NCI-H2196 treated with DMSO at 0.1 percent for 48 hours (cell line): ENCODE results near the gene RIMBP3C.
A peak's percentile ranks its signal among the peaks of the same experiment; 100 is the strongest.
"Not testable (repeated sequence)": the region's sequence is repeated elsewhere in the genome, so short reads cannot be mapped to it uniquely, and the experiment has no call there.

Experiments
- DNase-seq: peaks from one replicate; lab custom pipeline; 2025; ENCODE audit not compliant: unreplicated experiment; lab: John Stamatoyannopoulos, UW

Gene RIMBP3C

GRCh38 chr22:21573293-21573734 lies 22.1 kb upstream of the RIMBP3C start:
- DNase-seq = no peak

DNA sequence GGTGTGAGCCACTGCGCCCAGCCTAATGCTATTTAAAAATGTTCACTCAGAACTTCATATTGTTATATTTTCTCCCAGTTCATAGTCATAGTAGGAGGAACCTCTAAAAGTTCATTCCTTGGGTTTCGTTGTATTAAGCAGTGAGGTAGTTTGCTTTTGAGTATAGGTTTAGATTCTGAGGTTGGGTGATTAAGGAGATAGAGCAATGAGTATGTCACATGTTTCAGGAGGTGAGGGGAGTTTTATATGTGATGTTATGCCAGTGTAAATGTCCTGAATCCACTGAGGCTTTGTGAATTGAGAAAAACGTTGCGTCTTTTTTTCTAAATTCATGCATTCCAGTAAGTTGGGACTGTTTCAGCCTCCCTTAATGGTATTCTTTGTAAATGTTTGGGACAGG lies 20.4 kb upstream of the RIMBP3C start:
- DNase-seq = no peak

GRCh38 chr22:21570398-21570797 lies 19.1 kb upstream of the RIMBP3C start:
- DNase-seq = no peak

DNA sequence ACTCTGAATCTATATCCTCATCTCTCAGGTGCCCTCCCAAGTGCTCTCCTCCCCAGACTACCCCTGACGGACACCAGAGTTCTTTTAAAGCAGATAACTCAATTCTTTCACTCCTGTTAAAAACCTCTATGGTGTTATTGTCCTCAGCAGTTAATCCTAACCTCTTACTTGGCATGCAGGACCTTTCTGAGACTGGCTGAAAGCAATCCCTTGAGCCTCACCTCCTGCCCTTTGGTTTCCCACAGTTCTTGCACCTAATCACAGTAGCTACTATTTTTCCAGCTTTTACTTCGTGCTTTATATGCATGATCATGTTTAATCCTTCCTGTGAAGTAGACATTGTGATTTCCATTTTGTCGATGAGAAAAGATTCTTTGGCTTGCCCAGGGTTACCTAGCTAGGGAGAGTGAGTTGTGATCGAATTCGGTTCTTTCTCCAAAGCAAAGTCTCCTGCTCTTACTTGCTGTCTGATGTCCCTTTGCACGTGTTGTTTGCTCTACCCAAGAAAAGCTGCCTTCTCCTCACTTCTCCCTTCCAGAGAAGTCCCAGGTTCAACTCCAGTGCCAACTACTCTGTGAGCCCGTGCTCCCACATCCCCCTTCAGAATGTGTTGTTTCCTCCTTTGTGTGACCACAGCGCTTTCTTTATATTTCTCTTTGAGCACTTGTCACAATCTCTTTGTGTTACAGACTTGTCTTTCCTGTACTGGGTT lies 18.4 kb upstream of the RIMBP3C start:
- DNase-seq = no peak

GRCh38 chr22:21569076-21569427 lies 17.8 kb upstream of the RIMBP3C start:
- DNase-seq = not testable (repeated sequence)

GRCh38 chr22:21568347-21569075 lies 17.2 kb upstream of the RIMBP3C start:
- no peak for DNase-seq

GRCh38 chr22:21567456-21568346 lies 16.4 kb upstream of the RIMBP3C start, which contains the start of gene UBE2L3:
TSS of gene UBE2L3 (plus strand) at chr22:21567714. CDS start at chr22:21567745, 31 bp downstream.
- peak; percentile 30 for DNase-seq

- DNase-seq = no peak
Measured at GRCh38 chr22:21564411-21564810, 13.2 kb upstream of the RIMBP3C start.

- DNase-seq = no peak
Measured at GRCh38 chr22:21563912-21564311, 12.7 kb upstream of the RIMBP3C start.

GRCh38 chr22:21560657-21561056 lies 9.4 kb upstream of the RIMBP3C start:
- not testable (repeated sequence) for DNase-seq

DNA sequence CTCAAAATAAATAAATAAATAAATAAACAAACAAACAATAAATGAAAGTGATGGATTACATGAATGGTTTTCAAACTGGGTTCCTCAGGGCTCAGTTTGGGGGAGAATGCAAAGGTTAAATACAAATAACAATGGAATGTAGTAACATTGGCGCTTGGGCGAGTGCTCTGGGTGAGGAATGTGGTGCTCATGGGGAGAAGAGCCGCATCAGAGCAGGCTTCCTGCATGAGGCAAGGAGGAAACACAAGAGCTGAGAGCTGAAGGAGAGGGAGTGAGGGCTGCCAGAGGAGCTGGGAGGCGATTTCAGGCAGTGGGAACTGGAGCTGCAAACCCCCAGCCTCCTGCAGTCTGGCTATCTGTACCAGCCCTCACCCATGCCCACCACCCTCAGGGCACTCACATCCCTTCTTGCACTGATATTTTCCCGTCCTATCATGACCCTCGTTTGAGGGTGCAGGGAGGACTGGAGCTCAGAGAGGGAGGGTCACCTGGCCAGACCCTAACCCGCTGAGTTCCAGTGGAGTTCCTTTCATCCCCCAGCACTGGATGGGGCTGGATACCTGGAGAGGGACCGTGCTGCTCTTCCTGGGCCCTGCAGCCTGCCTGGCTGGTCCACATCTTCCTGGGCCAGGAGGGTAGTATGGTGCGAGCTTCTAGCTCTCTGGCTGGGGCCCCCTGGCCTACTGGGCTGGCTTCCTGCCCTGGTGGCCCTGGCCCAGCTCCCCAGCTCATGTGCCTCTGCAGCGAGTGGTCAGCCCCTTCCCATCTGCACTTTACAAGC lies 8.3 kb upstream of the RIMBP3C start:
- not testable (repeated sequence) for DNase-seq

DNA sequence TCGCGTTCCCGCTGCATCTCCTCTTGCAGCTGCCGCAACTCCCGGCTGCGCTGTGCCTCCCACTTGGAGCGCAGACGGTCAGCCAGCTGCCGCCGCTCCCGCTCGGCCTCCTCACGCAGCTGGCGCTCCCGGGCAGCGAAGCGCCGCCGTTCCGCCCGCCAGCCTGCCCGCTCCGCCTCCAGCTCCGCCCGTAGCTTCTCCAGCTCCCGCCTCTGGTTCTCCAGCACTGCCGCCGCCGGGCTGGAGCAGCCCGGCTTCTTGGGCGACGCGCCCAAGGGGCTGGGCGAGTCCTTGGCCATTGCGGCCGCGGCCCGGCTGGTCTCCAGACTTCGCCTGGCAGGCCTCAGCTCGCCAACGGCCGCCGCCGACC lies 598 bp downstream of the RIMBP3C start:
- not testable (repeated sequence) for DNase-seq

- not testable (repeated sequence) for DNase-seq
Measured at GRCh38 chr22:21550008-21550677, 1.1 kb downstream of the RIMBP3C start.

GRCh38 chr22:21549558-21549957 lies 1.7 kb downstream of the RIMBP3C start:
- DNase-seq = not testable (repeated sequence)

- not testable (repeated sequence) for DNase-seq
Measured at GRCh38 chr22:21544432-21545322, 6.6 kb downstream of the RIMBP3C start.

GRCh38 chr22:21539862-21540261 lies 11.4 kb downstream of the RIMBP3C start:
- not testable (repeated sequence) for DNase-seq

DNA sequence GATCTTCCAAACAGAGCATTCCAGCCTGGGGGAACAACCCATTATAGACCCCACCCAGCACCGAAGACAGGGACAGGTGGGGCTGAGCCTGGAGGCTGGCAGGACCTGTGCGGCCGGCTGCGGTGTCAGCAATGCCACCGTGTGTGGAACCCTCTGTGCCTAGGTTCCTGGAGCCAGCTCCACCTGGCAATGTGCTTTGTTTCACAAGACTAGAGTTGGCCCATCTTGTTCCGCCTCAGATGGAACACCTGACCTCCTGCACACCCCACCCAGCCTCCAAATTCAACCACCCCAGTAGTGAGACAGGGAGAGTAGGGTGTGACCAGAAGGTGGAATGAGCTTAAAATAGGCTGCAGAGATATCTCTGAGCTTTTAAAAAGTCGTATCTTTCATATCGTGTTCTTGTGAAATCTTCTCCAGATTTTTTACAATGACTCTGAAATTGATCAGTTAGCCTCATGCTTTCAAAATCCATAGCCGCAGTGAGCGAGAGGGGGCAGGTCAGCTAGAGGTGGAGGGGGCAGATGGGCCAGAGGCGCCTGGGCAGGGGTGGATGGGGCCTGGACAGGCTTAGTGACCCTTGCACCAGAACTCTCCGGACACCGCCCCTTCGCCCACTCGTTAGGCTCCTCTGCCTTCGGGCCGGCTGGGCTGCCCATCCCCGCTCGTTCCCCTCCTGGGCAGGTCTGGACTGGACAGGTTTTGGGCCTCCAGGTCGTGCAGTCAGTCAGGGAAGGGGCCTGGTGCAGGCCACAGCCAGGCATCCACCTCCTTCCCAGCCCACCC lies 18.2 kb downstream of the RIMBP3C start:
- DNase-seq = not testable (repeated sequence)

GRCh38 chr22:21531525-21531924 lies 19.7 kb downstream of the RIMBP3C start:
- DNase-seq = not testable (repeated sequence)
